Measurements from ENCODE around the gene STX3.
"Not testable (repeated sequence)": the region's sequence is repeated elsewhere in the genome, so short reads cannot be mapped to it uniquely, and the experiment has no call there.

- TF ChIP-seq CTCF, POLR2A, EP300, POLR2AphosphoS5 (IDR thresholded peaks at IDR 0.05): not testable (repeated sequence)
These were observed 96.2 kb downstream of the STX3 start for GRCh38 chr11:59851416-59851815.

All from gastroesophageal sphincter (tissue), 3 donors.